ENCODE results near the gene MXI1. TPM values are rescaled to one million over a fixed set of nuclear protein-coding genes. Genes with fewer than 3 reads are reported as not detected.
A peak's percentile ranks its signal among the peaks of the same experiment; 100 is the strongest.

The MXI1 gene
- 22.9 TPM for polyA plus RNA-seq
- long read RNA-seq, donor 1, partial matches to known transcripts, result 0 of 6 reads
- long read RNA-seq, donor 1, other reads (novel, unspliced or antisense), result 0 of 6 reads
- long read RNA-seq, donor 2, partial matches to known transcripts, result 0 of 6 reads
- long read RNA-seq, donor 2, other reads (novel, unspliced or antisense), result 0 of 6 reads
- long read RNA-seq, donor 3, result 0 reads
- long read RNA-seq, donor 4, partial matches to known transcripts, result 0 of 4 reads
- long read RNA-seq, donor 4, other reads (novel, unspliced or antisense), result 0 of 4 reads
- long read RNA-seq, donor 5, partial matches to known transcripts, result 0 of 2 reads
- long read RNA-seq, donor 5, other reads (novel, unspliced or antisense), result 0 of 2 reads
- long read RNA-seq, donor 6, partial matches to known transcripts, result 0 of 6 reads
- long read RNA-seq, donor 6, other reads (novel, unspliced or antisense), result 0 of 6 reads
- long read RNA-seq, donor 7, partial matches to known transcripts, result 0 of 5 reads
- long read RNA-seq, donor 7, other reads (novel, unspliced or antisense), result 0 of 5 reads
- long read RNA-seq, donor 8, partial matches to known transcripts, result 0 of 6 reads
- long read RNA-seq, donor 8, other reads (novel, unspliced or antisense), result 0 of 6 reads
- long read RNA-seq, donor 9, partial matches to known transcripts, result 32 of 32 reads
- long read RNA-seq, donor 9, other reads (novel, unspliced or antisense), result 0 of 32 reads
- long read RNA-seq, donor 10, partial matches to known transcripts, result 0 of 7 reads
- long read RNA-seq, donor 10, other reads (novel, unspliced or antisense), result 0 of 7 reads
- long read RNA-seq, donor 11, partial matches to known transcripts, result 0 of 4 reads
- long read RNA-seq, donor 11, other reads (novel, unspliced or antisense), result 0 of 4 reads

GRCh38 chr10:110207011-110207804, at the start of gene MXI1:
TSS of gene MXI1 (plus strand) at chr10:110207605. CDS start at chr10:110207809, 204 bp downstream.
- peak; percentile 74 to 87 for DNase-seq
- H3K4me3 ChIP-seq (ENCODE audit: low read length), result peak within 1 kb of the TSS; percentile 65
- H3K36me3 ChIP-seq (ENCODE audit: control insufficient read depth, insufficient read depth, low read length), result no peaks in the 10 kb centered on the region
- H3K9me3 ChIP-seq (ENCODE audit: control insufficient read depth, low read depth, low read length), result no peaks in the 10 kb centered on the region
- no peaks in the 10 kb centered on the region for H3K27me3 ChIP-seq (ENCODE audit: control insufficient read depth, insufficient read depth, low read length)
- peaks cover 30% of the 10 kb centered on the region for H3K4me1 ChIP-seq (ENCODE audit: control insufficient read depth, insufficient read depth, low read length)
- peak within 1 kb of the TSS; percentile 66 for H3K27ac ChIP-seq (ENCODE audit: low read length)
- no CpG with 5 or more reads among the region's 37 CpGs for whole genome bisulfite sequencing (ENCODE audit: insufficient coverage, low lambda C conversion rate)

- H3K27me3 ChIP-seq (ENCODE audit: control insufficient read depth, insufficient read depth, low read length), result no peaks in the 10 kb centered on the region
- no peak for DNase-seq
- no peaks in the 10 kb centered on the region for H3K4me1 ChIP-seq (ENCODE audit: control insufficient read depth, insufficient read depth, low read length)
- H3K36me3 ChIP-seq (ENCODE audit: control insufficient read depth, insufficient read depth, low read length), result no peaks in the 10 kb centered on the region
- H3K27ac ChIP-seq (ENCODE audit: low read length), result no peak overlapping the region
- no CpG with 5 or more reads among the region's 11 CpGs for WGBS (ENCODE audit: insufficient coverage, low lambda C conversion rate)
- no peak overlapping the region for H3K4me3 ChIP-seq (ENCODE audit: low read length)
- no peaks in the 10 kb centered on the region for H3K9me3 ChIP-seq (ENCODE audit: control insufficient read depth, low read depth, low read length)
Observed at GRCh38 chr10:110158051-110159005, 49.1 kb upstream of the MXI1 start.

GRCh38 chr10:110160081-110160480, 47.3 kb upstream of the MXI1 start:
- H3K4me3 ChIP-seq (ENCODE audit: low read length), result no peak overlapping the region
- H3K27ac ChIP-seq (ENCODE audit: low read length), result no peak overlapping the region
- no peaks in the 10 kb centered on the region for H3K9me3 ChIP-seq (ENCODE audit: control insufficient read depth, low read depth, low read length)
- peaks cover 7% of the 10 kb centered on the region for H3K4me1 ChIP-seq (ENCODE audit: control insufficient read depth, insufficient read depth, low read length)
- DNase-seq, result no peak
- H3K27me3 ChIP-seq (ENCODE audit: control insufficient read depth, insufficient read depth, low read length), result no peaks in the 10 kb centered on the region
- no CpG with 5 or more reads among the region's 4 CpGs for WGBS (ENCODE audit: insufficient coverage, low lambda C conversion rate)
- no peaks in the 10 kb centered on the region for H3K36me3 ChIP-seq (ENCODE audit: control insufficient read depth, insufficient read depth, low read length)

GRCh38 chr10:110160522-110160921, 46.9 kb upstream of the MXI1 start:
- Histone ChIP-seq H3K36me3 (ENCODE audit: control insufficient read depth, insufficient read depth, low read length) (no peaks in the 10 kb centered on the region), H3K9me3 (ENCODE audit: control insufficient read depth, low read depth, low read length) (no peaks in the 10 kb centered on the region), H3K27ac (ENCODE audit: low read length) (no peak overlapping the region), H3K4me1 (ENCODE audit: control insufficient read depth, insufficient read depth, low read length) (peaks cover 7% of the 10 kb centered on the region), H3K27me3 (ENCODE audit: control insufficient read depth, insufficient read depth, low read length) (no peaks in the 10 kb centered on the region), H3K4me3 (ENCODE audit: low read length) (no peak overlapping the region)
- no peak for DNase-seq

DNA sequence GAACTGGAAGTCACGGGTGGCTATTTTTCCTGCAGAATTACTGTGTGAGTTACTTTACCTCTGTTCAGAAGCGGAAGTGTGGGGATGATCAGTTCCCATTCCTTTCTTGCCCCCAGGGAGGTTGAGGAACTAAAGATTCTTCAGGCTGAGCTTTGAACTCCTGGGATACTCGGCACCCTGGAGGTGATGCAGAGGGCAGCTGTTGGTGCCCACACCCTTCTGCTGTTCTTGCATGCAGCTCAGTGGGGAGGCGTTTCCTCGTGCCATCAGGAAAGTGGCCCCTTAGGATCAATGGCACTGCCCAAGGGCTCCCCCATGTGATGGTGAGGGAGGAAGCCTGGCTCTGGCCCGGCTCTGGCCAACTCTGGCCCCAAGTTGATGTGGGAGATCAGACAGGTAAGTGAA, 44.7 kb upstream of the MXI1 start:
- Histone ChIP-seq H3K9me3 (ENCODE audit: control insufficient read depth, low read depth, low read length) (no peaks in the 10 kb centered on the region), H3K4me1 (ENCODE audit: control insufficient read depth, insufficient read depth, low read length) (peaks cover 14% of the 10 kb centered on the region), H3K36me3 (ENCODE audit: control insufficient read depth, insufficient read depth, low read length) (no peaks in the 10 kb centered on the region), H3K27me3 (ENCODE audit: control insufficient read depth, insufficient read depth, low read length) (peaks cover 2% of the 10 kb centered on the region), H3K4me3 (ENCODE audit: low read length) (no peak overlapping the region), H3K27ac (ENCODE audit: low read length) (no peak overlapping the region)
- WGBS (ENCODE audit: insufficient coverage, low lambda C conversion rate), result no CpG with 5 or more reads among the region's 6 CpGs
- DNase-seq, result no peak

DNA sequence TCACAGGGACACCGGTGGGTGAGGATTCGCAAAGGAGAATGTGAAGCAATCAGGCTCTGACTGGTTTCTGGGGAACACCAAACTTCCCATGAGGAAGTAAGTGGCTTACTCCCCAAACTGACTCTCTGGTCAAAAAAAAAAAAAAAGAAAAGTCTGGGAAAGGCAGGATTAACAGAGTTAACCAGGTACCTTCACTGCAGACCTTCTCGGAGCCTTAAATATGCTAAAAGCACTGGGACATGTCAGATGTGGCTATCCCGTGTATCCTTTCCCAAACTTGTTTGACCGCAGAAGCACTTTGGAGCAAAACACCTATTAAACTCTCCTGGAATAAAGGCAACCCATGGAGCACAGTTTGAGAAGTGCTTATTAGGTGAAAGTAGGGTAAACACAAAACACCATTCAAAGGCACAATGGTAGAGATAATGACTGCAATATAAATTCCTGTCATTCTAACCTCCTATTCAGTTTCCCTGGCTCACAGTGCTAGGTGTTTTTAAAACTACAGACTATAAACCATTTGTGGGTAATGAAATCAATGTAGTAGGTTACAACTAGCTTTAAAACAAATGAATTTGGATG, 44.1 kb upstream of the MXI1 start:
- Histone ChIP-seq H3K9me3 (ENCODE audit: control insufficient read depth, low read depth, low read length) (no peaks in the 10 kb centered on the region), H3K27me3 (ENCODE audit: control insufficient read depth, insufficient read depth, low read length) (peaks cover 2% of the 10 kb centered on the region), H3K4me3 (ENCODE audit: low read length) (no peak overlapping the region), H3K36me3 (ENCODE audit: control insufficient read depth, insufficient read depth, low read length) (no peaks in the 10 kb centered on the region), H3K27ac (ENCODE audit: low read length) (no peak overlapping the region), H3K4me1 (ENCODE audit: control insufficient read depth, insufficient read depth, low read length) (peaks cover 14% of the 10 kb centered on the region)
- WGBS (ENCODE audit: insufficient coverage, low lambda C conversion rate), result no CpG with 5 or more reads among the region's 5 CpGs
- DNase-seq, result peak in 1 of 2 donors; percentile 35

DNA sequence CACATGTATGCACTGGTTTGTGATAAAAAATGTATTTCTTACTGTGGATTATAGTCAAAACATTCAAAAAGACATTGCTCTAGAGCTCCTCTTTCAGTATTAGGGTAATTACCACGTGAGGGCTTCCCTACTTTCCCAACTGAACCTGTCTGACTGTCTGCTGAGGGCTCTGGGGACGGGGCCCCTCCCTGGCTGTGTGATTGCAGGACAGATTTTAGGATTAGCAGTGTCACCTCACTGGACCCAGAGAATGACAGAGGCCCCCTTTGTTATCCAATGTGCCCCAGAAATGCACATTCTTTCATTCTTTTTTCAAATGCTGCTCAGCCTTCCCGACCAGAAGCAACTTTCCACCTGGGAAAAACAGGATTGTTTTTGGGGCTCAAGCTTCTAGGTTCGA, 43.6 kb upstream of the MXI1 start:
- Histone ChIP-seq H3K36me3 (ENCODE audit: control insufficient read depth, insufficient read depth, low read length) (no peaks in the 10 kb centered on the region), H3K27me3 (ENCODE audit: control insufficient read depth, insufficient read depth, low read length) (peaks cover 5% of the 10 kb centered on the region), H3K4me1 (ENCODE audit: control insufficient read depth, insufficient read depth, low read length) (peaks cover 20% of the 10 kb centered on the region), H3K4me3 (ENCODE audit: low read length) (no peak overlapping the region), H3K27ac (ENCODE audit: low read length) (no peak overlapping the region), H3K9me3 (ENCODE audit: control insufficient read depth, low read depth, low read length) (no peaks in the 10 kb centered on the region)
- DNase-seq, result no peak
- no CpG with 5 or more reads among the region's 4 CpGs for WGBS (ENCODE audit: insufficient coverage, low lambda C conversion rate)

GRCh38 chr10:110165239-110165638, 42.2 kb upstream of the MXI1 start:
- WGBS (ENCODE audit: insufficient coverage, low lambda C conversion rate), result no CpG with 5 or more reads among the region's 6 CpGs
- peaks cover 5% of the 10 kb centered on the region for H3K27me3 ChIP-seq (ENCODE audit: control insufficient read depth, insufficient read depth, low read length)
- H3K36me3 ChIP-seq (ENCODE audit: control insufficient read depth, insufficient read depth, low read length), result no peaks in the 10 kb centered on the region
- peaks cover 32% of the 10 kb centered on the region for H3K4me1 ChIP-seq (ENCODE audit: control insufficient read depth, insufficient read depth, low read length)
- H3K9me3 ChIP-seq (ENCODE audit: control insufficient read depth, low read depth, low read length), result no peaks in the 10 kb centered on the region
- no peak overlapping the region for H3K4me3 ChIP-seq (ENCODE audit: low read length)
- no peak for DNase-seq
- no peak overlapping the region for H3K27ac ChIP-seq (ENCODE audit: low read length)

DNA sequence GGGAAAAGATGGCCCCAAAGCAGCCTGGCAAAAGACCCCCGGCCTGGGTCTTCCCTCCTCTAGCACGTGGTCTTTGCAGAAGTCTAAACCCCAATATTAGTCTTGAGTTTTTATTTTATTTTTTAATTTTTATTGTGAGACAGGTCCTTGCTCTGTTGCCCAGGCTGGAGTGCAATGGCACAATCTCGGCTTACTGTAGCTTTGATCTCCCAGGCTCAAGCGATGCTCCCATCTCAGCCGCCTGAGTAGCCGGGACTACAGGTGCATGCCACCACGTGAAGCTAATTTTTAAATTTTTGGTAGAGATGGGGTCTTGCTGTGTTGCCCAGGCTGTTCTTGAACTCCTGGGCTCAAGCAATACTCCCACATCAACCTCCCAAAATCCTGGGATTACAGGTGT, 40.3 kb upstream of the MXI1 start:
- Histone ChIP-seq H3K4me3 (ENCODE audit: low read length) (no peak overlapping the region), H3K36me3 (ENCODE audit: control insufficient read depth, insufficient read depth, low read length) (no peaks in the 10 kb centered on the region), H3K9me3 (ENCODE audit: control insufficient read depth, low read depth, low read length) (no peaks in the 10 kb centered on the region), H3K27me3 (ENCODE audit: control insufficient read depth, insufficient read depth, low read length) (peaks cover 5% of the 10 kb centered on the region), H3K27ac (ENCODE audit: low read length) (no peak overlapping the region), H3K4me1 (ENCODE audit: control insufficient read depth, insufficient read depth, low read length) (peaks cover 33% of the 10 kb centered on the region)
- DNase-seq, result no peak
- WGBS (ENCODE audit: insufficient coverage, low lambda C conversion rate), result no CpG with 5 or more reads among the region's 7 CpGs

All from large intestine (tissue), 12 donors.